ENCODE data around the gene PLAAT2. TPM values are rescaled to one million over a fixed set of nuclear protein-coding genes. Genes with fewer than 3 reads are reported as not detected.
A peak's percentile ranks its signal among the peaks of the same experiment; 100 is the strongest.

PLAAT2 gene
- total and polyA plus RNA-seq, 10 of the 15 experiments (the other 5 are each of a cell fraction or from before 2014, with no cell fraction given), result 4.6 to 25.9 (median 8.6) TPM

DNA sequence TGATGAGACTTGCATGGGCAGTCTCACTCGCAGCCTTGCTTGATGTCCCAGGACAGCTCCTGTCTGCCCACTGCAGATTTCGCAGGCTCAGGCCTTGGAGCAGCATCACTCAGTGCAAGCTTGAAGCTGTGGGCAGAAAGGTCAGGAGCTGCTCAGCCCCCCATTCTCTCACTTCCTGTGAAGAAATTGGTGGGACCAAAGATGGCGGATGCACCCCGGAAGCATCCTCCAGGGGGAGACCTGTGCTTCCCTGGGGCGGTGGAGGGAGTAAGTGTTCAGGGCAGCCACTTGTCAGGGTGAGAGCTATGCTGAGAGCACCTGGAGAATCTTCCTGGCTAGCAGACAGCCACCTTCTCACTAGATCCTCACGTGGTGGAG, 11.3 kb downstream of the PLAAT2 start:
- TF ChIP-seq YY1 (IDR thresholded peaks at IDR 0.05; ENCODE audit: low read depth, low read length) (0 out of 2 replicates have a peak, but pooled peaks have one; percentile 23), RELA (IDR thresholded peaks at IDR 0.05; ENCODE audit: borderline replicate concordance, partially characterized antibody) (no peak), JUNB (IDR thresholded peaks at IDR 0.05) (no peak), PKNOX1 (IDR thresholded peaks at IDR 0.05) (no peak), ZNF24 (IDR thresholded peaks at IDR 0.05) (no peak)
- Histone ChIP-seq H3K9me3 (replicated peaks; ENCODE audit: control insufficient read depth, insufficient read depth, low read length) (no peaks in the 10 kb centered on the region), H3K4me2 (ENCODE audit: control insufficient read depth, insufficient read depth) (no peak overlapping the region), H4K20me1 (ENCODE audit: control insufficient read depth, insufficient read depth) (no peaks in the 10 kb centered on the region), H3K79me2 (ENCODE audit: control insufficient read depth, insufficient read depth, low read length) (no peaks in the 10 kb centered on the region), H2AFZ (ENCODE audit: control insufficient read depth, low read depth, low read length) (no peak overlapping the region), H3K27me3 (replicated peaks in 1 of 2; ENCODE audit: control insufficient read depth in 2 of 2, insufficient read depth in 2 of 2, low read length in 1 of 2) (no peaks in the 10 kb centered on the region), H3K36me3 (ENCODE audit: control insufficient read depth in 2 of 2, insufficient read depth in 2 of 2, low read length in 1 of 2) (no peaks in the 10 kb centered on the region), H3K27ac (ENCODE audit: control insufficient read depth, insufficient read depth) (no peak overlapping the region), H3K9ac (ENCODE audit: control insufficient read depth, insufficient read depth, low read length) (no peak overlapping the region), H3K4me1 (ENCODE audit: control insufficient read depth, insufficient read depth, low read length) (peaks cover 23% of the 10 kb centered on the region), H3K4me3 (no peak overlapping the region)
- ATAC-seq (no peak), FAIRE-seq (no peak), DNase-seq (ENCODE audit: low read depth, low spot score) (no peak)
- no TSS peak for BruUV-seq (replicated peaks)
- WGBS (ENCODE audit: insufficient coverage, insufficient replicate concordance, low lambda C conversion rate, missing lambda C conversion rate), result 99% methylated on average over 5 of the region's 6 CpGs
- intact Hi-C loops (cut with micrococcal nuclease; ENCODE audit: unreplicated experiment), result no loop called here
- in situ Hi-C loops (cut with MboI), result no loop called here
- SMC1A ChIA-PET (ENCODE audit: uncharacterized antibody, unreplicated experiment), result interaction anchor here (1.1 to 1.9 kb wide), 2 partner anchors 15 to 72 kb away, joined by 4 to 7 read pairs; partner anchors contain the start of gene PLAAT4
- RAD21 ChIA-PET (ENCODE audit: unreplicated experiment), result interaction anchor here (0.7 kb wide), 2 partner anchors 15 to 642 kb away, joined by 3 read pairs; partner anchors contain the start of gene PLAAT4
- POLR2A ChIA-PET, result no interaction called here
- CTCF ChIA-PET, result interaction anchor here (1.2 to 1.3 kb wide), 2 partner anchors 15 to 85 kb away, joined by 3 read pairs; partner anchors contain the start of gene PLAAT4

Measured in GM12878 (cell line).